ENCODE results near the gene ZNF407. TPM values are rescaled to one million over a fixed set of nuclear protein-coding genes. Genes with fewer than 3 reads are reported as not detected.

Gene ZNF407
- total RNA-seq, 2 experiments from 2014 or later = 11.7 to 13.4 TPM

DNA sequence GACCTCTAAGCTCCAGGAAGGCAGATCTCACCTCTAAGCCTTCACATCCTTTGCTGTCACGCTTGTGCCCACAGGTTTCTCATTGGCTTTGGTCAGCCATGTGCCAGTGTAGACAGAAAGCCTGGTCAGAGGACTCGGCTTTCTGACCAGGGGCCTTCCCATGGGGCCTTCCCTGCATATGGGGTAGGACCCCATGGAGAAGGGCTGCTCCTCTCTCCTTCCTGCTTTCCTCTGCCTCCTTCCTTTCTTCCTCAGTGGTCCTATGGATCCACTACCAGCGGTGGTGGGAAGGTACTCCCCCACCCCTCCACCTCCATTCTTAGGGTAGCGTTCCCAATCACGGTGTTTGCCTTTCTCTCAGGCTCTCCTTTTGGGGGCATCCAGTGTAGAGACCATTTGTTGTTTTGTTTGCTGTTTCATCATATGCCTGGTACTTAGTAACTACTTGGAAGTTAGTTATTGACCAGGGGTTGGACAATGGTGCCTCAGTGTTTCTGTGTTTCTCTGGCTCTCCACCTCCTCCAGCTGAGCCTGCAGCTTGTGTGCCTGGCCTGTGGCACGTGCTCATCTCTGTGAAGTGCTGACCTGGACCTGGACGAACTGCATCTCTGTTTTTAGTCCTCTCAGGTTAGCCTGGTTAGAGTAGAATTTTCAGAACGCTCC, 71.6 kb downstream of the ZNF407 start:
- H3K4me1 Mint-ChIP-seq = peaks cover 2% of the 10 kb centered on the region
- no peak overlapping the region for H3K27ac Mint-ChIP-seq
- POLR2A ChIA-PET = no interaction called here
- CTCF ChIA-PET = no interaction called here
- DNase-seq = no peak
- no peaks in the 10 kb centered on the region for H3K9me3 Mint-ChIP-seq
- no peaks in the 10 kb centered on the region for H3K27me3 Mint-ChIP-seq
- peaks cover 3% of the 10 kb centered on the region for H3K36me3 Mint-ChIP-seq (ENCODE audit: low read depth)
- no peak overlapping the region for H3K4me3 Mint-ChIP-seq

GRCh38 chr18:74672371-74672770, 74.7 kb downstream of the ZNF407 start:
- Mint-ChIP-seq H3K9me3 (peaks cover 4% of the 10 kb centered on the region), H3K4me3 (no peak overlapping the region), H3K4me1 (no peaks in the 10 kb centered on the region), H3K36me3 (ENCODE audit: low read depth) (peaks cover 21% of the 10 kb centered on the region), H3K27me3 (no peaks in the 10 kb centered on the region), H3K27ac (no peak overlapping the region)
- ChIA-PET CTCF (no interaction called here), POLR2A (no interaction called here)
- DNase-seq = no peak

DNA sequence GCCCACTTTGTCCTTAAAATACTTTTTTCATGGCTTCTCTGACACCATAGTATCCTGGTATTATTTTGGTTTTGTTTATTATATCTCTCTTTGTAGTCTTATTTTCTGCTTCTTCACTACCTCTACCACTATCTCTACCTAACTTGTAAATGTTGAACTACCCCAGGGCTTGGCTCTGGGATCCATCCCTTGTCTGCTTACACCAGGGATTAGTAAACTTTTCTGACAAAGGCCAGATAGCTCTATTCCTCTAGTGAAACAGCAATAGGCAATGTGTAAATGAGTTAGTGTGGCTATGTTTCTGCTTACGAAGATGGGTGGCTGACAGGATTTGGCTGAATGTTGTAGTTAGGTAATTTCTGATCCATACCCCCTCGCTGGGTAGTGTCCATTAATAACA, 76.8 kb downstream of the ZNF407 start:
- no peak for DNase-seq
- ChIA-PET POLR2A (no interaction called here), CTCF (interaction anchor here (0.6 kb wide), 1 partner anchor 31 kb away, joined by 4 read pairs; no protein-coding TSS in a partner anchor)
- peaks cover 5% of the 10 kb centered on the region for H3K9me3 Mint-ChIP-seq
- no peak overlapping the region for H3K4me3 Mint-ChIP-seq
- no peak overlapping the region for H3K27ac Mint-ChIP-seq
- peaks cover 7% of the 10 kb centered on the region for H3K4me1 Mint-ChIP-seq
- H3K27me3 Mint-ChIP-seq = no peaks in the 10 kb centered on the region
- peaks cover 33% of the 10 kb centered on the region for H3K36me3 Mint-ChIP-seq (ENCODE audit: low read depth)

DNA sequence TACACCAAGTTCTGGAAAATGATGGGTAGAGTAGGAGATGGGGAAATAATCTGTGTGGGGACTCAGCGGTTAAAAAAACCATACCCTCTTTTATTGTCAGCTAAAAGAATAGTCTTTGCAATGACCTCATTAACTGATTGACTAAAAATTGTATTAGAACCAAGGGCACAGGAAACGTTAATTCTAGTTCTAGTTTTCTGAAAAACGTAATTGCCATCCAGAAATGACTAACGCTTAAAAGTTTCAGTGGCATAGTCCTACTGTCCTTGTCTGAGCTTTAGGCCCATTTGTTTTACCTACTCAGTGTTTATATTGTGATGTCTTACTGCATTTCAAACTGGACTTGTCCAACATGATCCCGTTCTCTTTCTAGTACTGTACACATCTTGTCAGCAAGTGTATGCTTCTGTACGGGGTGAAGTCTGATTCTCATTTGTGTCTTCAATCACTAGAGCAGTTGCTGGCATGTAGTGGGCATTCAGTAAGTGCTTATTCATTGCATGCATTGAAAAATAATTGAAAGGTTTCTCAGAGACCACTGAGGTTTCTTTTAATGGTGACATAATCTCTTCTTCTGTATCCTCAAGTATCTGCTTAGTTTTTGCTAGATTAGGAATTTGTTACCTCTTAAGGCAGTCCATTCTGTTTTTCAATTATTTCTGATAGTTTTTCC, 81.5 kb downstream of the ZNF407 start:
- no peak overlapping the region for H3K4me3 Mint-ChIP-seq
- ChIA-PET POLR2A (no interaction called here), CTCF (no interaction called here)
- H3K27ac Mint-ChIP-seq = no peak overlapping the region
- H3K4me1 Mint-ChIP-seq = peaks cover 24% of the 10 kb centered on the region
- H3K27me3 Mint-ChIP-seq = no peaks in the 10 kb centered on the region
- H3K36me3 Mint-ChIP-seq (ENCODE audit: low read depth) = peaks cover 39% of the 10 kb centered on the region
- DNase-seq = no peak
- H3K9me3 Mint-ChIP-seq = peaks cover 5% of the 10 kb centered on the region

GRCh38 chr18:74679679-74680076, 82.0 kb downstream of the ZNF407 start:
- ChIA-PET CTCF (no interaction called here), POLR2A (no interaction called here)
- Mint-ChIP-seq H3K27me3 (no peaks in the 10 kb centered on the region), H3K36me3 (ENCODE audit: low read depth) (peaks cover 36% of the 10 kb centered on the region), H3K4me1 (peaks cover 24% of the 10 kb centered on the region), H3K27ac (no peak overlapping the region), H3K4me3 (no peak overlapping the region), H3K9me3 (peaks cover 5% of the 10 kb centered on the region)
- no peak for DNase-seq

GRCh38 chr18:74682141-74682990, 84.7 kb downstream of the ZNF407 start:
- ChIA-PET POLR2A (no interaction called here), CTCF (interaction anchor here (1.2 kb wide), 1 partner anchor 13 kb away, joined by 3 read pairs; no protein-coding TSS in a partner anchor)
- peaks cover 24% of the 10 kb centered on the region for H3K4me1 Mint-ChIP-seq
- H3K27ac Mint-ChIP-seq = no peak overlapping the region
- H3K9me3 Mint-ChIP-seq = peaks cover 1% of the 10 kb centered on the region
- H3K36me3 Mint-ChIP-seq (ENCODE audit: low read depth) = peaks cover 27% of the 10 kb centered on the region
- no peak overlapping the region for H3K4me3 Mint-ChIP-seq
- DNase-seq = no peak
- H3K27me3 Mint-ChIP-seq = no peaks in the 10 kb centered on the region

DNA sequence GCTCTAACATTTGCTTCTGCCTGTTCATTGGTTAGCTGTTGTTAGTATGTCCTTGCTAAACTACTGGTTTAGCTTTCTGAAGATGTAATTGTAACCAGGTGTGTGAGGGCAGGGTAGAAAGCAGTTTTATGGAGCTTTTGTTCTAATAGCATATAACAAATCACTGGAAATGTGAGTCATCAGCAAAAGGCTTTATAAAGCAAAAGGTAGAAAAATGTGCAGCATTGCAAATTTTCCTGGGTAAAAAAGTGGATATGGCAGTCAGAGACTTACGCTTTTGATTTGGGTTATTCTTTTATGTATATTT, 85.3 kb downstream of the ZNF407 start:
- peaks cover 22% of the 10 kb centered on the region for H3K36me3 Mint-ChIP-seq (ENCODE audit: low read depth)
- DNase-seq = no peak
- H3K9me3 Mint-ChIP-seq = peaks cover 1% of the 10 kb centered on the region
- POLR2A ChIA-PET = no interaction called here
- H3K27ac Mint-ChIP-seq = no peak overlapping the region
- H3K4me3 Mint-ChIP-seq = no peak overlapping the region
- CTCF ChIA-PET = no interaction called here
- H3K4me1 Mint-ChIP-seq = peaks cover 24% of the 10 kb centered on the region
- H3K27me3 Mint-ChIP-seq = no peaks in the 10 kb centered on the region

GRCh38 chr18:74683573-74683972, 85.9 kb downstream of the ZNF407 start:
- peaks cover 16% of the 10 kb centered on the region for H3K36me3 Mint-ChIP-seq (ENCODE audit: low read depth)
- peaks cover 23% of the 10 kb centered on the region for H3K4me1 Mint-ChIP-seq
- H3K9me3 Mint-ChIP-seq = no peaks in the 10 kb centered on the region
- DNase-seq = no peak
- POLR2A ChIA-PET = no interaction called here
- no peak overlapping the region for H3K27ac Mint-ChIP-seq
- H3K27me3 Mint-ChIP-seq = no peaks in the 10 kb centered on the region
- CTCF ChIA-PET = no interaction called here
- no peak overlapping the region for H3K4me3 Mint-ChIP-seq

GRCh38 chr18:74689251-74689650, 91.6 kb downstream of the ZNF407 start:
- H3K4me3 Mint-ChIP-seq = no peak overlapping the region
- no peaks in the 10 kb centered on the region for H3K9me3 Mint-ChIP-seq
- no peaks in the 10 kb centered on the region for H3K27me3 Mint-ChIP-seq
- no peak for DNase-seq
- H3K27ac Mint-ChIP-seq = no peak overlapping the region
- H3K36me3 Mint-ChIP-seq (ENCODE audit: low read depth) = peaks cover 14% of the 10 kb centered on the region
- ChIA-PET POLR2A (no interaction called here), CTCF (no interaction called here)
- peaks cover 11% of the 10 kb centered on the region for H3K4me1 Mint-ChIP-seq

GRCh38 chr18:74692367-74693013, 94.8 kb downstream of the ZNF407 start:
- POLR2A ChIA-PET = no interaction called here
- H3K27ac Mint-ChIP-seq = no peak overlapping the region
- DNase-seq = no peak
- H3K4me1 Mint-ChIP-seq = peaks cover 11% of the 10 kb centered on the region
- no peaks in the 10 kb centered on the region for H3K9me3 Mint-ChIP-seq
- CTCF ChIA-PET = no interaction called here
- peaks cover 8% of the 10 kb centered on the region for H3K36me3 Mint-ChIP-seq (ENCODE audit: low read depth)
- no peaks in the 10 kb centered on the region for H3K27me3 Mint-ChIP-seq
- no peak overlapping the region for H3K4me3 Mint-ChIP-seq

DNA sequence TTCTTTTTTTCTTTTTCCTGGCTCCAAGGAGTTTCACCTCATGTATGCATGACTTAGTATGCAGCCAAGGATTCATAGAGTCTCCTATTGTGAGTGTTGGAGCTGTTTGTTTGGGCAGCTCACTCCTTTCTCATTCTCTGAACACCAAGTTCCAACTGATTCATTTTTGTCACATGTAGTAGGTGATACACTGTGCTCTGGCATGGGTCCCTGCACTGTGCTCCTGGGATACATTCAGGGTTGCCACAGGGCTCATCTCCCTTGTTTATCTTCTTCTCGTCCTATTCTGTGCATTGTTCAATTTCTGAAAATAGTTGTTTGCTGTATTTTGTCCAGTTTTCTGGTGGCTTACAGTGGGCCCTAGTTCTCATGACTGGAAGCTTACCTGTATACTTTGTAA, 96.8 kb downstream of the ZNF407 start:
- no peak for DNase-seq
- Mint-ChIP-seq H3K9me3 (no peaks in the 10 kb centered on the region), H3K27me3 (no peaks in the 10 kb centered on the region), H3K36me3 (ENCODE audit: low read depth) (peaks cover 3% of the 10 kb centered on the region), H3K4me3 (no peak overlapping the region), H3K4me1 (peaks cover 11% of the 10 kb centered on the region), H3K27ac (no peak overlapping the region)
- ChIA-PET POLR2A (no interaction called here), CTCF (no interaction called here)

- ChIA-PET POLR2A (no interaction called here), CTCF (interaction anchor here (1.4 kb wide), 1 partner anchor 13 kb away, joined by 3 read pairs; no protein-coding TSS in a partner anchor)
- H3K27ac Mint-ChIP-seq = no peak overlapping the region
- peaks cover 3% of the 10 kb centered on the region for H3K36me3 Mint-ChIP-seq (ENCODE audit: low read depth)
- H3K4me1 Mint-ChIP-seq = peaks cover 11% of the 10 kb centered on the region
- H3K27me3 Mint-ChIP-seq = no peaks in the 10 kb centered on the region
- H3K4me3 Mint-ChIP-seq = no peak overlapping the region
- no peak for DNase-seq
- H3K9me3 Mint-ChIP-seq = no peaks in the 10 kb centered on the region
These were observed 97.5 kb downstream of the ZNF407 start for GRCh38 chr18:74695170-74695569.

DNA sequence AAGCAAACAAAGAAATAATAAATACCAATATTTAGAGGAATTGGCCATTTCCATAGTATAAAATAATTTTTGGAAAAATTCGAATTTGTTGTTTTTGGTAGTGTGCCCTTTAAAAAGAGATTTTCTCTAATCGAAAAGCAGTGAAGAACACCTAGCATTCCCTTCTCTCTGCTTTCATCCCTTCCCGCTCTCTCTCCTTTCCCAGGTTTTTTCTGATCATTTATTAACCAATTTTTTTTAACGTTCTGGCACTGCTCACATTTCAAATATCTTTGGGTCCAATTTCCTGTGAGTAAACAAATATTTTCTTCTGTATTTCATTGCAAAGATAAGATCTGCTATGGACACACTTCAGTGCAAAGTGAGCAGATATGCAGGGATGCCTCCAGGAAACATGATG, 101.2 kb downstream of the ZNF407 start:
- CTCF ChIA-PET = no interaction called here
- Mint-ChIP-seq H3K9me3 (no peaks in the 10 kb centered on the region), H3K4me3 (no peak overlapping the region), H3K27ac (no peak overlapping the region), H3K27me3 (no peaks in the 10 kb centered on the region), H3K4me1 (no peaks in the 10 kb centered on the region), H3K36me3 (ENCODE audit: low read depth) (no peaks in the 10 kb centered on the region)
- no peak for DNase-seq
- POLR2A ChIA-PET = no interaction called here
